RWPE2 (cell line): ENCODE measurements around the gene MKS1.

Source experiments
- ATAC-seq: fragments of 200-7000 bp; cut with Tn5 transposase; 3 replicates; pipeline ENCODE4 v1.9.1; 2021; ENCODE audit warnings: low read depth
- DNase-seq: peaks from one replicate; pipeline ENCODE4 v3.0.0-alpha.2; 2020; ENCODE audit warnings: low spot score
- H3K27ac ChIP-seq: fragments of 450-650 bp; 2 replicates; pipeline ENCODE4 v1.5.1; 2017; ENCODE audit warnings: mild to moderate bottlenecking; ENCODE audit not compliant: poor library complexity, severe bottlenecking
- H3K27me3 ChIP-seq: fragments of 250-450 bp; sonication (Bioruptor Pico); 2 replicates; pipeline ENCODE4 v1.5.1; 2021; ENCODE audit warnings: mild to moderate bottlenecking, moderate library complexity; ENCODE audit not compliant: insufficient read depth, poor library complexity, severe bottlenecking
- H3K36me3 ChIP-seq: fragments of 250-450 bp; sonication (Bioruptor Pico); 2 replicates; pipeline ENCODE4 v1.5.1; 2020; ENCODE audit warnings: low read depth, mild to moderate bottlenecking, moderate library complexity
- H3K4me1 ChIP-seq: fragments of 250-450 bp; sonication (Bioruptor Pico); 2 replicates; pipeline ENCODE4 v1.5.1; 2021; ENCODE audit warnings: mild to moderate bottlenecking, moderate library complexity; ENCODE audit not compliant: insufficient read depth, poor library complexity, severe bottlenecking
- H3K4me3 ChIP-seq: fragments of 250-450 bp; sonication (Bioruptor Pico); 2 replicates; pipeline ENCODE4 v1.5.1; 2021; ENCODE audit warnings: mild to moderate bottlenecking, moderate library complexity; ENCODE audit not compliant: severe bottlenecking
- H3K9me3 ChIP-seq: fragments of 250-450 bp; sonication (Bioruptor Pico); 2 replicates; pipeline ENCODE4 v1.5.1; 2021; ENCODE audit warnings: mild to moderate bottlenecking, moderate library complexity; ENCODE audit not compliant: severe bottlenecking
- TF ChIP-seq, protein P1 (sequence below): fragments of 450-650 bp; IDR thresholded peaks from one replicate; pipeline ENCODE4 v1.5.1; 2017; ENCODE audit warnings: mild to moderate bottlenecking, moderate library complexity; ENCODE audit not compliant: poor library complexity, severe bottlenecking

MKS1 gene

DNA sequence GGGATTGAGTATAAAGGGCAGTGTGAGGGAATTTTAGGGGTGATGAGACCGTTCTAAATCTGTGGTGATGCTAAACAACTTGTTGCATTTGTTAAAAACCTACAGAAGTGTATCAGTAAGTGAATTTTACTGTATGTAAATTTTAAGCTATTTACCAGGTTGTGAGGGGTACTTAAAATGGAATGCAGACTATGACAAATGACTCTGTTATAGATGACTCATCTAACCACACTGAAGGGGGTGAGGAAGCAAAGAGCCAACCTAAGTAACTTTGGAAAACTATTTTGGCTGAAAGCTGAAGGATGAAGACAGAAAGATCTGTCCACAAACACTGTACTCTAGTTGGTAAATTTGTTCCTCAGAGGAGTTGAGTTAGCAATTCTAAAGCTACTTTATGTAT is 5.3 kb upstream of the MKS1 start:
- Histone ChIP-seq H3K27me3 (no peaks in the 10 kb centered on the region), H3K27ac (no peak overlapping the region), H3K9me3 (no peaks in the 10 kb centered on the region), H3K36me3 (no peaks in the 10 kb centered on the region), H3K4me3 (no peak overlapping the region), H3K4me1 (peaks cover 17% of the 10 kb centered on the region)
- peak; percentile 85 for ATAC-seq
- no peak for DNase-seq
- TF ChIP-seq, protein P1, sequence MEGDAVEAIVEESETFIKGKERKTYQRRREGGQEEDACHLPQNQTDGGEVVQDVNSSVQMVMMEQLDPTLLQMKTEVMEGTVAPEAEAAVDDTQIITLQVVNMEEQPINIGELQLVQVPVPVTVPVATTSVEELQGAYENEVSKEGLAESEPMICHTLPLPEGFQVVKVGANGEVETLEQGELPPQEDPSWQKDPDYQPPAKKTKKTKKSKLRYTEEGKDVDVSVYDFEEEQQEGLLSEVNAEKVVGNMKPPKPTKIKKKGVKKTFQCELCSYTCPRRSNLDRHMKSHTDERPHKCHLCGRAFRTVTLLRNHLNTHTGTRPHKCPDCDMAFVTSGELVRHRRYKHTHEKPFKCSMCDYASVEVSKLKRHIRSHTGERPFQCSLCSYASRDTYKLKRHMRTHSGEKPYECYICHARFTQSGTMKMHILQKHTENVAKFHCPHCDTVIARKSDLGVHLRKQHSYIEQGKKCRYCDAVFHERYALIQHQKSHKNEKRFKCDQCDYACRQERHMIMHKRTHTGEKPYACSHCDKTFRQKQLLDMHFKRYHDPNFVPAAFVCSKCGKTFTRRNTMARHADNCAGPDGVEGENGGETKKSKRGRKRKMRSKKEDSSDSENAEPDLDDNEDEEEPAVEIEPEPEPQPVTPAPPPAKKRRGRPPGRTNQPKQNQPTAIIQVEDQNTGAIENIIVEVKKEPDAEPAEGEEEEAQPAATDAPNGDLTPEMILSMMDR, result no peak

GRCh38 chr17:58219789-58220183 is 731 bp upstream of the MKS1 start:
- H3K4me3 ChIP-seq, result peak overlapping the region; percentile 55
- TF ChIP-seq, protein P1, result no peak
- no peak overlapping the region for H3K27ac ChIP-seq
- H3K9me3 ChIP-seq, result no peaks in the 10 kb centered on the region
- DNase-seq, result no peak
- no peaks in the 10 kb centered on the region for H3K27me3 ChIP-seq
- H3K4me1 ChIP-seq, result peaks cover 17% of the 10 kb centered on the region
- no peak for ATAC-seq
- peaks cover 24% of the 10 kb centered on the region for H3K36me3 ChIP-seq

DNA sequence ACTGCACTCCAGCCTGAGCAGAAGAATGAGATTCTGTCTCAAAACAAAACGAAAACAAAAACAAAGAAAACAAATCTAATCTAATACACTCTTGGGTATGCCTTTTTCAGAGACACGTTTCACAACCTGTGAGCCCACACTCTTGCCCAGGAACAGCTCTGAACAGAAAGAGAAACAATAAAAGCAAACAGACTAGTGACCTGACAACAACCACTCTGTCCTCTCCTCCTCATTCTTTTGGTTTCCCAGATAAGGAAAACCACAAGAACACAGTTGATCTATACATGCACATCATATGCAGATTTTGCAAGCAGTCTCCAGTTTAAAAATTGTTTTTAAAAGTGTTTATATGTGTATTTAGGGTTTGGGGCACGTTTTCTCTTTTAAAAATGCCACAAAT is 1.3 kb downstream of the MKS1 start:
- Histone ChIP-seq H3K36me3 (peaks cover 37% of the 10 kb centered on the region), H3K27ac (no peak overlapping the region), H3K4me1 (peaks cover 4% of the 10 kb centered on the region), H3K4me3 (no peak overlapping the region), H3K27me3 (no peaks in the 10 kb centered on the region), H3K9me3 (no peaks in the 10 kb centered on the region)
- DNase-seq (no peak), ATAC-seq (no peak)
- TF ChIP-seq, protein P1, result no peak

- H3K27me3 ChIP-seq, result no peaks in the 10 kb centered on the region
- H3K36me3 ChIP-seq, result peaks cover 57% of the 10 kb centered on the region
- H3K4me3 ChIP-seq, result no peak overlapping the region
- H3K4me1 ChIP-seq, result peaks cover 4% of the 10 kb centered on the region
- no peak overlapping the region for H3K27ac ChIP-seq
- no peak for DNase-seq
- no peak for ATAC-seq
- TF ChIP-seq, protein P1, result no peak
- H3K9me3 ChIP-seq, result no peaks in the 10 kb centered on the region
These were observed 3.4 kb downstream of the MKS1 start for GRCh38 chr17:58215685-58216084.

DNA sequence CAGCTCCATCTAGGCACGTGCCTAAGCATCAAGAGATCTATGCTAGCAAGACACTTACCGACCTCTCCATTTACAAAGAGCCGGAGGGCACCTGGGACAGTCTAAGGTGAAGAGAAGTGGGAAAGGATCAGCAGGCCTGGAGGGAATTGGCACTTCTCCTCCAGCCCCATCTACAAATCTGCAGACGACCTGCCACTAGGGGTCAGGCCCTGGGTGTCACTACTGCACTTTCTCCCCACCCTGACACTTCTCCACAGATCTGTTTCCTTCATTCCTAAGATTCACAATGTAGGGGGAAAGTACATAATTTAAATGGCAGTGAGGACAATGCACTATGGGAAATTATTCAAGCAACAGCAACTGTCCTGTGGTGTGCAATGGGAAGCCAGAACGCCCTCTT is 8.1 kb downstream of the MKS1 start:
- Histone ChIP-seq H3K36me3 (peaks cover 58% of the 10 kb centered on the region), H3K4me3 (no peak overlapping the region), H3K9me3 (no peaks in the 10 kb centered on the region), H3K27me3 (no peaks in the 10 kb centered on the region), H3K4me1 (no peaks in the 10 kb centered on the region), H3K27ac (no peak overlapping the region)
- TF ChIP-seq, protein P1, result no peak
- ATAC-seq (no peak), DNase-seq (no peak)
